GM10248 (cell line): ENCODE data around the gene CCDC71L.
"Not testable (repeated sequence)": the region's sequence is repeated elsewhere in the genome, so short reads cannot be mapped to it uniquely, and the experiment has no call there.

Experiments used
- CTCF ChIA-PET: fragments of 300-600 bp; sonication (Branson Sonifier 250); formaldehyde crosslinking; extraction: SDS; loops from one replicate; lab custom pipeline; 2021; ENCODE audit warnings: antibody characterized with exemption; lab: Yijun Ruan, JAX
- POLR2A ChIA-PET: fragments of 350-650 bp; sonication (Branson Sonifier 250); formaldehyde crosslinking; extraction: SDS; loops from one replicate; lab custom pipeline; 2020; ENCODE audit warnings: antibody characterized with exemption; lab: Yijun Ruan, JAX
- DNase-seq: peaks from one replicate; pipeline ENCODE4 v3.0.0; 2012; ENCODE audit errors: extremely low spot score
- TF ChIP-seq, protein P1 (sequence below): IDR thresholded peaks from 2 replicates; pipeline ENCODE4 v1.5.1; 2012; ENCODE audit warnings: mild to moderate bottlenecking, low read depth; ENCODE audit errors: extremely low read depth, missing control alignments, control extremely low read depth

The CCDC71L gene

DNA sequence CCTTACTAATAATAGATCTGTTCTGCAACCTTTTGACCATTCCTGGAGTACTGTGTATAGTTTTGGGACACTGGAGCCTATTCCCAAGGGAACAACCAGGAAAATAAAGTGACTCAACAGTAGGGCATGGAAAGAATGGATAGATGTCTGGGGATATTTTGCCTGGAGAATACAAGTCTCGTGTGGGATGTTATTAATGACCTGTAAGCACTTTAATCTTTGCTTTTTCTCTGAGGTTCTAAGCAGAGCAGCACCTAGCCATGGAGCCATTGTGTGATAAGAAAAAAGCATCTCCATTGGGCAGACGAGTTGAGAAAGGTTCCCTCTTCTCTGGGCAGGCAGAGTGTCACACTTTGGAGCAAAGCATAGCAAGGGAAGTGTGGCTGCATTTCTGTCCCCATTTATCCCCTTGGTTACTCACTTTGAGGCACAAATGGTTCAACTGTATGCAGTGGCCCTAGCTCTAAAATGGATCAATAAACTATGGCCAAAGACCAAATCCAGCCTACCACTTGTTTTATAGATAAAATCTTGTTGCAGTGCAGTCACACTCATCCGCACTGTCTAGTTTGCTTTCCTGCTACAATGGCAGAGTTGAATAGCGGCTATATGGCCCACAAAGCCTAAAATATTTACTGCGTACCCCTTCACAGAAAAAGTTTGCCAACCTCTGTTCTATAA, 21.0 kb upstream of the CCDC71L start:
- TF ChIP-seq, protein P1, sequence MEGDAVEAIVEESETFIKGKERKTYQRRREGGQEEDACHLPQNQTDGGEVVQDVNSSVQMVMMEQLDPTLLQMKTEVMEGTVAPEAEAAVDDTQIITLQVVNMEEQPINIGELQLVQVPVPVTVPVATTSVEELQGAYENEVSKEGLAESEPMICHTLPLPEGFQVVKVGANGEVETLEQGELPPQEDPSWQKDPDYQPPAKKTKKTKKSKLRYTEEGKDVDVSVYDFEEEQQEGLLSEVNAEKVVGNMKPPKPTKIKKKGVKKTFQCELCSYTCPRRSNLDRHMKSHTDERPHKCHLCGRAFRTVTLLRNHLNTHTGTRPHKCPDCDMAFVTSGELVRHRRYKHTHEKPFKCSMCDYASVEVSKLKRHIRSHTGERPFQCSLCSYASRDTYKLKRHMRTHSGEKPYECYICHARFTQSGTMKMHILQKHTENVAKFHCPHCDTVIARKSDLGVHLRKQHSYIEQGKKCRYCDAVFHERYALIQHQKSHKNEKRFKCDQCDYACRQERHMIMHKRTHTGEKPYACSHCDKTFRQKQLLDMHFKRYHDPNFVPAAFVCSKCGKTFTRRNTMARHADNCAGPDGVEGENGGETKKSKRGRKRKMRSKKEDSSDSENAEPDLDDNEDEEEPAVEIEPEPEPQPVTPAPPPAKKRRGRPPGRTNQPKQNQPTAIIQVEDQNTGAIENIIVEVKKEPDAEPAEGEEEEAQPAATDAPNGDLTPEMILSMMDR: no peak
- POLR2A ChIA-PET: no interaction called here
- no peak for DNase-seq
- CTCF ChIA-PET: interaction anchor here (0.9 to 1.7 kb wide), 4 partner anchors 14 to 139 kb away, joined by 3 to 4 read pairs (median 4); partner anchors contain the start of gene CCDC71L

- peak; percentile 29 for DNase-seq
- TF ChIP-seq, protein P1: no peak
- ChIA-PET CTCF (interaction anchor here (0.7 to 2.0 kb wide), 8 partner anchors 9 to 57 kb away, joined by 3 to 10 read pairs (median 4); partner anchors contain the start of gene CCDC71L), POLR2A (no interaction called here)
Observed at GRCh38 chr7:106679153-106679931, 18.4 kb upstream of the CCDC71L start.

DNA sequence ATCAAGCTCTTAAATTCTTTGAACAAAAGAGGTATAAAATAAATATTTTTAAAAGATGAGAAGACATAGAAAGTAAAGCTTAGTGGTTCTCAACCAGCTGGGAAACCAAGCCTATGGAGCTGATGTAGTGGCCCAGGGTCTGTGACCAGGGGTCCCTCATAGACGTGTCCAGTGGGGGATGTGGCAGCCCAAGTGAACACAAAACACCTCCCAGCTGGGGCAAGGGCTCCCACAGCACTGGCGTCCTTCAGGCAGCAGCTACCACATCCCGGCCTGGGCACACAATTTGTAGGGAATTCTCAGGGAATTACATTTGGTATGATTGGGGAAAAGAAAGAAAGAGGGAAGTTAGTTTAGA, 17.8 kb upstream of the CCDC71L start:
- no peak for DNase-seq
- ChIA-PET CTCF (interaction anchor here (0.7 to 2.0 kb wide), 8 partner anchors 8 to 58 kb away, joined by 3 to 10 read pairs (median 4); partner anchors contain the start of gene CCDC71L), POLR2A (no interaction called here)
- TF ChIP-seq, protein P1: no peak

DNA sequence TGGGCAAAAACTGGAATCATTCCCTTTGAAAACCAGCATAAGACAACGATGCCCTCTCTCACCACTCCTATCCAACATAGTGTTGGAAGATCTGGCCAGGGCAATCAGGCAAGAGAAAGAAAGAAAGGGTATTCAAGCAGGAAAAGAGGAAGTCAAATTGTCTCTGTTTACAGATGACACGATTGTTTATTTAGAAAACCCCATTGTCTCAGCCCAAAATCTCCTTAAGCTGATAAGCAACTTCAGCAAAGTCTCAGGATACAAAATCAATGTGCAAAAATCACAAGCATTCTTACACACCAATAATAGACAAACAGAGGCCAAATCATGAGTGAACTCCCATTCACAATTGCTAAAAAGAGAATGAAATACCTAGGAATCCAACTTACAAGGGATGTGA, 15.5 kb upstream of the CCDC71L start:
- CTCF ChIA-PET: interaction anchor here (1.2 kb wide), 1 partner anchor 60 kb away, joined by 4 read pairs; no protein-coding TSS in a partner anchor
- POLR2A ChIA-PET: not testable (repeated sequence)

DNA sequence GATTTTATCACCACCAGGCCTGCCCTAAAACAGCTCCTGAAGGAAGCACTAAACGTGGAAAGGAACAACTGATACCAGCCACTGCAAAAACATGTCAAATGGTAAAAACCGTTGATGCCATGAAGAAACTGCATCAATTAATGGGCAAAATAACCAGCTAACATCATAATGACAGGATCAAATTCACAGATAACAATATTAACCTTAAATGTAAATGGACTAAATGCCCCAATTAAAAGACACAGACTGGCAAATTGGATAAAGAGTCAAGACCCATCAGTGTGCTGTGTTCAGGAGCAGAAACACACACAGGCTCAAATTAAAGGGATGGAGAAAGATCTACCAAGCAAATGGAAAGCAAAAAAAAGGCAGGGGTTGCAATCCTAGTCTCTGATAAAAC, 12.7 kb upstream of the CCDC71L start:
- CTCF ChIA-PET: interaction anchor here (1.1 kb wide), 1 partner anchor 13 kb away, joined by 3 read pairs; the partner anchor contains the start of gene CCDC71L
- DNase-seq, POLR2A ChIA-PET: not testable (repeated sequence)

More for the DNA sequence above, 15.5 kb upstream of the CCDC71L start:
- DNase-seq: not testable (repeated sequence)

- POLR2A ChIA-PET: interaction anchor here (0.6 kb wide), 1 partner anchor 1135 kb away, joined by 4 read pairs; no protein-coding TSS in a partner anchor
- CTCF ChIA-PET: interaction anchor here (1.5 to 3.9 kb wide), 2 partner anchors 12 to 129 kb away, joined by 4 to 28 read pairs; partner anchors contain the start of gene CCDC71L
- not testable (repeated sequence) for DNase-seq
Observed at GRCh38 chr7:106671930-106672329, 11.0 kb upstream of the CCDC71L start.

- ChIA-PET POLR2A (interaction anchor here (0.6 kb wide), 1 partner anchor 1134 kb away, joined by 4 read pairs; no protein-coding TSS in a partner anchor), CTCF (interaction anchor here (1.0 to 3.9 kb wide), 7 partner anchors 8 to 494 kb away, joined by 3 to 28 read pairs (median 4); partner anchors contain the start of gene CCDC71L)
- TF ChIP-seq, protein P1: no peak
- DNase-seq: no peak
Observed at GRCh38 chr7:106671160-106671559, 10.2 kb upstream of the CCDC71L start.
